Type B pancreatic cell (in vitro differentiated cells): ENCODE data around the gene ABCB10. TPM values are rescaled to one million over a fixed set of nuclear protein-coding genes. Genes with fewer than 3 reads are reported as not detected.

Source experiments
- DNase-seq: peaks from one replicate; pipeline ENCODE4 v3.0.0; 2021; ENCODE audit warnings: mixed read lengths; ENCODE audit not compliant: unreplicated experiment; ENCODE audit errors: extremely low spot score
- H3K27ac Mint-ChIP-seq: 2 replicates; pipeline ENCODE4 v1.8.0; 2021; ENCODE audit warnings: mild to moderate bottlenecking, mixed read lengths
- H3K27me3 Mint-ChIP-seq: 2 replicates; pipeline ENCODE4 v1.8.0; 2021; ENCODE audit warnings: mixed read lengths
- H3K36me3 Mint-ChIP-seq: 2 replicates; pipeline ENCODE4 v1.8.0; 2021; ENCODE audit warnings: mixed read lengths
- H3K4me1 Mint-ChIP-seq: one replicate; pipeline ENCODE4 v1.8.0; 2021; ENCODE audit warnings: mixed read lengths; ENCODE audit not compliant: unreplicated experiment
- H3K4me3 Mint-ChIP-seq: 2 replicates; pipeline ENCODE4 v1.8.0; 2021; ENCODE audit warnings: mild to moderate bottlenecking, mixed read lengths
- H3K9me3 Mint-ChIP-seq: 2 replicates; pipeline ENCODE4 v1.8.0; 2021; ENCODE audit warnings: mixed read lengths
- total RNA-seq: library from RNA; stranded (reverse); gene quantifications from 2 replicates; pipeline ENCODE4 v1.2.1, GENCODE V29; 2021; ENCODE audit warnings: low replicate concordance
- TF ChIP-seq, protein P1 (sequence below): fragments of 200-600 bp; sonication (generic); conservative IDR thresholded peaks from 2 replicates; pipeline ENCODE4 v1.5.0; 2021; ENCODE audit warnings: antibody characterized with exemption, mild to moderate bottlenecking

Gene ABCB10
- total RNA-seq, 1 donor from 2014 or later, result 19.4 TPM

DNA sequence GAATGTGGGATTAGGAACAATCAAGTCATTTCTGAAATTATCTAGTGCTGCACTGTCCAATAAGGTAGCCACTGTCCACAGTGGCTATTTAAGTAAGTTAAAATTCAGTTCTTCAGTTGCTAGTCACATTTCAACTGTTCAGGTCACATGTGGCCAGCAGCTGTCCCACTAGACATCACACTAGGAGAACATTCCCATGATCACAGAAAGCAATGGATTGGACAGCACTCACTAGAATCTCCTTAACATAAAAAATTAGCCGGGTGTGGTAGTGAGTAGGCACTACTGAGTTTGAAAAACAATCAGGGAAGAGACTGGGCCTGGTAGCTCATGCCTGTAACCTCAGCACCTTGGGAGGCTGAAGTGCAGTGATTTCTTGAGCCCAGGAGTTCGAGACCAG lies 84.0 kb downstream of the ABCB10 start:
- DNase-seq, result no peak
- Mint-ChIP-seq H3K4me3 (no peak overlapping the region), H3K36me3 (peaks cover 31% of the 10 kb centered on the region), H3K4me1 (no peaks in the 10 kb centered on the region), H3K27me3 (no peaks in the 10 kb centered on the region), H3K9me3 (no peaks in the 10 kb centered on the region), H3K27ac (no peak overlapping the region)
- TF ChIP-seq, protein P1, sequence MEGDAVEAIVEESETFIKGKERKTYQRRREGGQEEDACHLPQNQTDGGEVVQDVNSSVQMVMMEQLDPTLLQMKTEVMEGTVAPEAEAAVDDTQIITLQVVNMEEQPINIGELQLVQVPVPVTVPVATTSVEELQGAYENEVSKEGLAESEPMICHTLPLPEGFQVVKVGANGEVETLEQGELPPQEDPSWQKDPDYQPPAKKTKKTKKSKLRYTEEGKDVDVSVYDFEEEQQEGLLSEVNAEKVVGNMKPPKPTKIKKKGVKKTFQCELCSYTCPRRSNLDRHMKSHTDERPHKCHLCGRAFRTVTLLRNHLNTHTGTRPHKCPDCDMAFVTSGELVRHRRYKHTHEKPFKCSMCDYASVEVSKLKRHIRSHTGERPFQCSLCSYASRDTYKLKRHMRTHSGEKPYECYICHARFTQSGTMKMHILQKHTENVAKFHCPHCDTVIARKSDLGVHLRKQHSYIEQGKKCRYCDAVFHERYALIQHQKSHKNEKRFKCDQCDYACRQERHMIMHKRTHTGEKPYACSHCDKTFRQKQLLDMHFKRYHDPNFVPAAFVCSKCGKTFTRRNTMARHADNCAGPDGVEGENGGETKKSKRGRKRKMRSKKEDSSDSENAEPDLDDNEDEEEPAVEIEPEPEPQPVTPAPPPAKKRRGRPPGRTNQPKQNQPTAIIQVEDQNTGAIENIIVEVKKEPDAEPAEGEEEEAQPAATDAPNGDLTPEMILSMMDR, result no peak

DNA sequence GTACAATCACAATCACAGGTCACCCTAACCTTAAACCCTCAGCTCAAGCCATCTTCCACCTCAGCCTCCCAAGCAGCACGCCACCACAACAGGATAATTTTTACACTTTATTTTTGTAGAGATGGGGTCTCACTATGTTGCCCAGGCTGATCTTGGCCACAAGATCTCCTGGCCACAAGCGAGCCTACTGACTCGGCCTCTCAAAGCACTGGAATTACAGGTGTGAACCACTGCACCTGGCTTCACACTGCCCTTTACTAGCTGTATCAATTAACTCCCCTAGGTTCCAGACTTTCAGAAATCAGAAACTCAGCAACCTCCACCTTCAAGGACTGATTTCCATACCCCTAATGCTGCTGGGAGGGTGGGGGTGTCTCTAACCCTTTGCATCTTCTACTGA lies 87.3 kb downstream of the ABCB10 start:
- H3K27me3 Mint-ChIP-seq, result no peaks in the 10 kb centered on the region
- peaks cover 23% of the 10 kb centered on the region for H3K36me3 Mint-ChIP-seq
- DNase-seq, result no peak
- no peaks in the 10 kb centered on the region for H3K4me1 Mint-ChIP-seq
- H3K27ac Mint-ChIP-seq, result no peak overlapping the region
- H3K9me3 Mint-ChIP-seq, result no peaks in the 10 kb centered on the region
- H3K4me3 Mint-ChIP-seq, result no peak overlapping the region
- TF ChIP-seq, protein P1, result no peak

DNA sequence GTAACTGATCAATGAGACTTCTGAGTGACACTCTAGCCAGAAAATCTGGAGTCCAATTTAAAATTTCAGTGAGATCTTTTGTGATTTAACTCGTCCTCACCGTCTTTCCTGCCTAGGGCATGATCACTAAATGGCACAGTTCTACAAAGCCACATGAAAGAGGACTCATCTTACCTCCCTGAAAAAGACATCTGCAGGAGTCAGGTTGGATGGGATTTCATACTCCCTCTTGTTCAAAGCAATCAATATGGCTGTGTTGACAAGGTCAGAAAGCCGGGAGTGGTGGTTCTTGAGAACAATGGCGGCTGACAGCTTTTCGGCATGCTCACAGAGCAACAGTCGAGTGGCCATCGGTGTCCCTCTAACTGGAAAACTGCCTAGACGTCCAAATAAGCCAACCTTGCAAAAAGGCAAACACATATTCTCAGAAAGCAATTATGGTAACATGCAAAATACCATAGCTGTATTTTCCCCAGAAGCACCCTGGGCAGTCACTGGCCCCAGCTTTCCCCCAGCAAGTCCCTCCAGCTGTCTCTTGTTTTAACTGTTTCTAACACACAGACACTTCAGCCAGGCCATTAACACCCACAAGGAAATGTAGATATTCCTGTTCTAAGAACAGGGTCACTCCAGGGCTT lies 88.0 kb downstream of the ABCB10 start:
- no peak for DNase-seq
- TF ChIP-seq, protein P1, result no peak
- Mint-ChIP-seq H3K9me3 (no peaks in the 10 kb centered on the region), H3K27me3 (no peaks in the 10 kb centered on the region), H3K4me1 (no peaks in the 10 kb centered on the region), H3K36me3 (peaks cover 21% of the 10 kb centered on the region), H3K27ac (no peak overlapping the region), H3K4me3 (no peak overlapping the region)

DNA sequence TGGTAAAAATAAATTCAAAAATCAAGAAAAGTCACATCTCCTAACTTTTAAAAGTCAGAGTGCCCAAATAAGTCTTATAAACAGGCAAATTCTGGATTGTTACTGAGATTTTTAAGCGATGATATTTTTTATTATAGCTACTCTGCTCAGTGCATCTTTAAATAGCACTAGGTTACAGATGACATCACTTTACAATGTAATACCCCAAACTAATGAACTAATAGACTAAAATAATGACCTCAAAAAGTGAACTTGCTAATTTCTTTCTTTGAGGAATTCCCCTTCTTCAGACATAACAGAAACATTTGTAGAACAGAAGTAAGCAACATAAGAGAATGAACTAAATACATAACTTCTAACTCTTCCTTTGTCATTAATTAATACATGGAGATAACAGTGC lies 91.6 kb downstream of the ABCB10 start:
- TF ChIP-seq, protein P1, result no peak
- no peak overlapping the region for H3K4me3 Mint-ChIP-seq
- H3K27ac Mint-ChIP-seq, result peak overlapping the region; percentile 37
- H3K36me3 Mint-ChIP-seq, result peaks cover 28% of the 10 kb centered on the region
- no peak for DNase-seq
- H3K4me1 Mint-ChIP-seq, result no peaks in the 10 kb centered on the region
- no peaks in the 10 kb centered on the region for H3K27me3 Mint-ChIP-seq
- H3K9me3 Mint-ChIP-seq, result no peaks in the 10 kb centered on the region

Other genes with a start within 250 kb of the ABCB10 start
- gene CCSAP, start 215.7 kb downstream of the ABCB10 start, total RNA-seq, result 9.6 and 10.0 TPM in 2 replicates
- gene ACTA1, start 124.6 kb downstream of the ABCB10 start, total RNA-seq, result 0.55 and 1.9 TPM in 2 replicates
- gene NUP133, start 50.4 kb downstream of the ABCB10 start, total RNA-seq, result 46.2 and 53.9 TPM in 2 replicates
- gene TAF5L, start 67.4 kb upstream of the ABCB10 start, total RNA-seq, result 16.9 and 17.4 TPM in 2 replicates
- 11.0 and 16.5 TPM in 2 replicates for gene URB2, start 67.5 kb upstream of the ABCB10 start, total RNA-seq